HCT116 (cell line): Measurements from ENCODE around the gene FAM131B.

ENCODE experiments used
- CTCF ChIP-seq, 3 experiments: fragments of 200-600 bp in 1 of 3; sonication (generic) in 1 of 3; IDR thresholded peaks in 2 of 3; conservative IDR thresholded peaks in 1 of 3; 2 replicates each; pipeline ENCODE4 v1.5.1; 2012 to 2017; ENCODE audit warnings: low read depth in 2 of 3, low read length in 2 of 3, antibody characterized with exemption in 1 of 3, borderline replicate concordance in 1 of 3, control low read depth in 1 of 3, mild to moderate bottlenecking in 1 of 3, mixed read lengths in 1 of 3, mixed run types in 1 of 3, moderate library complexity in 1 of 3; ENCODE audit not compliant: insufficient read depth in 1 of 3
- ELF1 ChIP-seq: IDR thresholded peaks from 2 replicates; pipeline ENCODE4 v1.6.1; 2012; ENCODE audit warnings: low read depth, borderline replicate concordance
- EZH2phosphoT487 ChIP-seq: fragments of 200-600 bp; IDR thresholded peaks from 2 replicates; pipeline ENCODE4 v1.6.1; 2018; ENCODE audit warnings: antibody characterized with exemption, borderline replicate concordance
- POLR2AphosphoS5 ChIP-seq: IDR thresholded peaks from 2 replicates; pipeline ENCODE4 v1.6.1; 2011; ENCODE audit warnings: mild to moderate bottlenecking, low read depth, low read length, moderate library complexity
- REST ChIP-seq: IDR thresholded peaks from 2 replicates; pipeline ENCODE4 v1.6.1; 2012; ENCODE audit warnings: low read depth
- ZNF274 ChIP-seq: fragments of 200-500 bp; sonication (Bioruptor generic); IDR thresholded peaks from 2 replicates; pipeline ENCODE4 v1.6.1; 2014; ENCODE audit warnings: mild to moderate bottlenecking, low read depth, low read length, inconsistent platforms

- TF ChIP-seq ELF1: no peak
- TF ChIP-seq ZNF274: no peak
- no peak for TF ChIP-seq CTCF (IDR thresholded peaks at IDR 0.05 in 2 of 3, conservative IDR thresholded peaks at IDR 0.05 in 1 of 3; ENCODE audit: borderline replicate concordance in 1 of 3, insufficient read depth in 1 of 3, low read depth in 2 of 3, low read length in 2 of 3)
- TF ChIP-seq POLR2AphosphoS5: no peak
- no peak for TF ChIP-seq EZH2phosphoT487
- no peak for TF ChIP-seq REST
Measured at GRCh38 chr7:143408252-143408685, 45.8 kb upstream of the FAM131B start.
